GM18868 (cell line): Measurements from ENCODE around the gene ZBTB43.
"Not testable (repeated sequence)": the region's sequence is repeated elsewhere in the genome, so short reads cannot be mapped to it uniquely, and the experiment has no call there.

ENCODE experiments used
- ATAC-seq: cut with Tn5 transposase; IDR thresholded peaks from one replicate; pipeline ENCODE4 v1.9.1; 2021; ENCODE audit warnings: mild to moderate bottlenecking, moderate library complexity; ENCODE audit not compliant: unreplicated experiment

ZBTB43 gene, protein sequence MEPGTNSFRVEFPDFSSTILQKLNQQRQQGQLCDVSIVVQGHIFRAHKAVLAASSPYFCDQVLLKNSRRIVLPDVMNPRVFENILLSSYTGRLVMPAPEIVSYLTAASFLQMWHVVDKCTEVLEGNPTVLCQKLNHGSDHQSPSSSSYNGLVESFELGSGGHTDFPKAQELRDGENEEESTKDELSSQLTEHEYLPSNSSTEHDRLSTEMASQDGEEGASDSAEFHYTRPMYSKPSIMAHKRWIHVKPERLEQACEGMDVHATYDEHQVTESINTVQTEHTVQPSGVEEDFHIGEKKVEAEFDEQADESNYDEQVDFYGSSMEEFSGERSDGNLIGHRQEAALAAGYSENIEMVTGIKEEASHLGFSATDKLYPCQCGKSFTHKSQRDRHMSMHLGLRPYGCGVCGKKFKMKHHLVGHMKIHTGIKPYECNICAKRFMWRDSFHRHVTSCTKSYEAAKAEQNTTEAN

DNA sequence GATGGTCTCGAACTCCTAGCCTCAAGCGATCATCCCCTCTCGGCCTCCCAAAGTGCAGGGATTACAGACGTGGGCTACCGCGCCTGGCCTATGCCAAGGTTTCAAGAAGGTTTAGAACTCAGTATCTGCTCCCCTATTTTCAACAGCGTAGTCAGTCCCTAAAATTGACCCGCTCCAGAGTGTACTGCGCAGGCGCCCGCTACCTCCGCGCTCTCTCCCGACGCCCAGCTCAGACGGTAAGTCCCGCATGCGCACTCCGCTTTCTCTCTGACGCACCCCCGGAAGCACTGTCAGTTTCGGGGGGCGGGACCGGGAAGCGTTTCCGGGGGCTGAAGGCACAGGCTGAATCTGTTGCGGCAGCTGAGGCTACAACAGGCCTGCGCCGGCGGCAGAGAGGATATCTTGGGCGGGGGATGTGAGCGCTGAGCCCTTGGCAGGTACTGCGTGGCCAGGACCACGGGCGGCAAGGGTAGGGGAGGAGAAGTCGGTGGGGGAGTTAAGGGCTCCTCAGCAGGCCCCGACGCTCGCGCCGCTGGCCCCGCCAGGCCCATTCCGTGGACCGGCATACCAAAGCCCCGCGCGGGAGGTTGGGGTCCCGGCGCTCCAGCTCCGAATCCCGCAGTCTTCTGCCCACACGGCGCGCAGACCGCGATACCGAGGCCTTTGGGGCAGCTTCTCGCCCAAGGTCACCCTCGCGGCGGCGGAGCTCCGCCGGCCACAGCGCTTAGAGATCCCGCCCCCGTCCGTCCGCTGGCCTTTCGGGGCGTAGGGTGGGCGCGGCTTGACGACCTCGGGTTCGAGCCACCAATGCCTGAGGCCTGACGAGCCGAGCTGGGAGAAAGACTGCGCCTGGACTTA is at the start of gene ZBTB43:
TSS of gene ZBTB43 (plus strand) at position 345 of the 858 bp plus-strand sequence. CDS start 27,470 bp downstream, outside the sequence.
- peak; percentile 79 for ATAC-seq

DNA sequence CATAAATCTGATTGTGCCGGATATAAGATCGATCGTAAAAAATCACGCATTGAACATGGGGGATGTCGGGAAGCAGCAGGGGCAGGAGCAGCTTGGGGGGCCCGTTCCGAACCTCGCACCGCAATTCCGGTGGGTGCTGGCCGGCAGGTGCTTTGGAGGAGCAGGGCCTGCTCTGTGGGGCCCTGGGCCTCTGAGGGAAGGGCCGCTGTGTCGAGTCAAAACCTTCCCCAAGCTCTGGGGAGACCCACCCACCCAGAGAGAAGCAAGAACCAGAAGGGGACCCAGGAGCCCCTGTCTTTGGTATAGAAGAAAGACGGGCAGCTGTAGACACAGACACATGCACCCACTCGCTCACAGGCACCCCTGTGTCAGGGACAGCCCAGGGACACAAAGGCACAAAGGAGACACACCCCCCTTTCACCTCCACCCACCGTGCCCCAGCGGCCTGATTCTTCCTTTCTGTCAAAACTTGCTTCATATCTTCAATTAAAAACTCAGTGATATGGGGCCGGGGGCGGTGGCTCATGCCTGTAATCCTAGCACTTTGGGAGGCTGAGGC is 49.4 kb upstream of the ZBTB43 start:
- ATAC-seq: no peak

DNA sequence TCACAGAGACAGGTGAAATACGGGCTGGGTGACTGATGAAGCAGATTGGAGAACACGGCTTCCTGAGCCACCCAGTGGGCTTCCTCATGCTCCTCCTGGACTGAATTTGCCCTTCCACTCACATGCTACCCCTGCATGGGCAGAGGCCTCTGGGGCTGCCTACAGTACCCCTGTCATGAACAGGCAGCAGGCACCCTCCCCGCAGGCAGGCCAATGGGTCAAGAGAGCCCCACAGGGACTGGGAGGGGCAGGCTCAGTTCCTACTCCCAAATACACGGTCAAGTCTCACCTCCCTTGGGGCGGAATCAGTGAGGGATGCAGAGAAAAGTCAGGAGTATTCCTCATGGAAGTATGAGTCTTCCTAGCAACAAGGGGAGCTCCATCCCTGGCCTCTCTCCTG is 48.6 kb upstream of the ZBTB43 start:
- ATAC-seq: no peak

DNA sequence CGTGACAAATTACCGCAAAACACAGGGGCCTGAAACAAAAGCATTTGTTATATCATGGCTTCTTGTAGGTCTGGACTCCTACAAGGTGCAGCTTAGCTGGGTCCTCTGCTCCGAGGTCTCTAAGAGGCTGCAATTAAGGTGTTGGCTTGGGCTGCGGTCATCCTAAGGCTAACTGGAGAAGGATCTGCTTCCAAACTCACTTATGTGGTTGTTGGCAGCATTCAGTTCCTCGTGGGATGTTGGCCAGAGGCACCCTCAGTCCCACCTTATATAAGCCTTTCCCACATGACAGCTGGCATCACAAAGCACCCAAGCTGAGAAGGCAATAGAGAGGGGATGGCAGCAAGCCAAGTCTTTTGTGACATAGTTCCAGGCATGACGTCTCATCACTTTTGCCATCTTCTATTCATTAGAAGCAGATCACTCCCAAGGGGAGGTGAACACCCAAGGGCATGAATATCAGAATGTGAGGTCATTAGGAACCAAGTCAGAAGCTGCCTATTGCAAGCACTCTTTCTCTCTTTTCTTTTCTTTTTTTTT is 47.9 kb upstream of the ZBTB43 start:
- no peak for ATAC-seq

DNA sequence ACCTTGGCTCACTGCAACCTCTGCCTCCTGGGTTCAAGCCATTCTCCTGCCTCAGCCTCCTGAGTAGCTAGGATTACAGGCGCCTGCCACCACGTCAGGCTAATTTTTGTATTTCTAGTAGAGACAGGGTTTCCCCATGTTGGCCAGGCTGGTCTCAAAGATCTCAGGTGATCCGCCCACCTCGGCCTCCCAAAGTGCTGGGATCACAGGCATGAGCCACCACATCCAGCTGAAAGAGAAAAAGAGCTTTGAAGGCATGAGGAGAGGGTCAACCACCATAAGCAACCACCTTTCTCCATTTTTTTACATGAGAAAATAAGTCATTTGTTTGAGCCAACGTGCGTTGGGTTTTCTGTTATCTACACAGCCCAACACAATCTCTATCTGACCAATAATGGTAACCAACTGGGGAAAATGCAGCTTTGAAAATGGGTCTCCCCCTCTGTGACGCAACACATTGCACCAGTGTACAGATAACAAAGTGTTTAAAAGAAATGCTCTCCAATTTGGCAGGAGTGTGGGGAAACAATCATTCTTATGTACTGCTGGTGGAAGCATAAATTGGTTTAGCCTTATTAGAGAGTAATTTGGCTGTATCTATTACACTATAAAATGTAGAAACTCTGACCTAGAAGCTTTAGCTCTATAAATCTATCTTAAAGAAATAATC is 45.8 kb upstream of the ZBTB43 start:
- ATAC-seq: no peak

DNA sequence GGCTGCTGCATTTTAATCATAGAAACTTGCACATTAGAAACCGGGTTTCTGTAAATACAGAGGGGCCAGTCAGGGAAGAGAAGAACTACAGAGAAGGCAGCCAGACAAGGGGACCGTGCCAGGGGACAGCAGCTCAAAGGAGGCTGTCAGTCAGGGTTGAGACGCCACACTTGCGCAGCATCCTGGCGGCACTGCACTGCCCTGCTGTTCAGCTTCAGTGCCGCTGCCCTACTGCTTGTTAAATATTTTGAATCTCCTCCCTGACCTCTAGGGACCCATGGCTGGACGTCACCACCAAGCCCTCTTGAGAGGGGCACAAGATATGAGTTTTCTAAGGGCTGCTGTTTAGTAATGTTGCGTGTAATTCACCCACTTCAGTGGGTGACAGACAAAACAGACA is 43.6 kb upstream of the ZBTB43 start:
- no peak for ATAC-seq

DNA sequence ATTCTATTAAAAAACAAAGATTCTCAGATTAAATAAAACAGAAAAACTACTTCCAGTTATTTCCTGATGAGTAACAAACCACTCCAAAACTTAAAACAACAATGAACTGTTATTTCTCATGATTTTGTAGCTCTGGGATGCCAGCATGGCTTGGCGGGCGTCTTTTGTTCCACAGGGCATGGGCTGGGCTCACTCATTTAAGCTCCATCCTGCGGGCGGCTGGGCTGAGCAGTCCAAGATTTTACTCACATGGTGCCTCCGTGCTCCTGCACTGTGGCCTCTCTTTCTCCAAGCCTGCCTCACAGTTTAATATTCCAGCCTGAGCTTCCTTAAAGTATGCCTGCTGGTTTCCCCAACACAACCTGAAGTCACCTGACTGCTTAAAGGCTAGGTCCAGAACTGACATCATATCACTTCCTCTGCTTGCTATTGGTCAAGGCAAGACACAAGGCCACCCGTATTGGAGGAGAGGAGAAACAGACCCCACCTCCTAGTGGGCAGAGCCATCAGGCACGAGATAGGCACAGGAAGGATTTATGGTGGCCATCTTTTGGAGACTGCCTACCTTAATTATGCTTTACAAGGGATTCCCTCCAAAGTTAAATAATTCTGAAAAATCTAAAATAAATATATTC is 41.6 kb upstream of the ZBTB43 start:
- ATAC-seq: no peak

DNA sequence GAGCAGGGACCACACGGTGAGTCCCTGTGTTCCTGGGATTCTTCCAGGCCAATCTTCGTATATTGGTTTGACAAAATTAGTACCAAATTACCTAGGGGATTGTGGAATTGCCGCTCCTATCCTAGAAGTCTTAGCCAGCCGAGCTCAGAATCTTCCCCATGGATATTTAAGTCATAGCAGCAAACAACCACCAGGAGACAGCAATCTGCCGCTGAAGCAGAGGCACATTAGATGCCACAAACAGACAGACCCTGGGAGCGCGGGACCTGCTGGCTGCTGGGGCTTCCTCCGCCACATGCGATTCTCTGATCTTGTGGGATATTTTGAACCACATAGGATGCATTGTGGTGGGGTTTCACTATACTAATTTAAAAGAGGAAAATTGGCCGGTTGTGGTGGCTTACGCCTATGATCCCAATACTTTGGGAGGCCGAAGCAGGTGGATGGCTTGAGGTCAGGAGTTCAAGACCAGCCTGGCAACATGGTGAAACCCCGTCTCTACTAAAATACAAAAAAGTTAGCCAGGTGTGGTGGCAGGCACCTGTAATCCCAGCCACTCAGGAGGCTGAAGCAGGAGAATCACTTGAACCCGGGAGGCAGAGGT is 31.7 kb upstream of the ZBTB43 start:
- ATAC-seq: no peak

DNA sequence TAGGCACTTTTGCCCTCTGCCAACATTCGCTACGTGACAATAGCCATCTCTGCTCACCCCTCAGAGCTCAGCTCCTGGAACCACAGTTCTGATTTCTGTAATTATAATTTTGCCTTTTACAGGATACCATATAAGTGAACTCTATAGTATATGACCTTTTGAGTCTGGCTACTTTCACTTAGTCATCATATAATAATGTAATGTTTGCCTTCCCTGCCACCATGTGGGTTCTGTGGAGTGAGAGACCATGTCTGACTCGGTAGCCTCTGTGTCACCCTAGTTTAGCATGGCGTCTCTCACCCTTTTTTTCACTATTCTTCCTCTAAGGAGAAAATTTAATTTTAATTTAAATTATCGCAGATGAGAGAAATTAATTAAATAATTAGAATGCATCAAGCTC is 28.9 kb upstream of the ZBTB43 start:
- ATAC-seq: no peak

DNA sequence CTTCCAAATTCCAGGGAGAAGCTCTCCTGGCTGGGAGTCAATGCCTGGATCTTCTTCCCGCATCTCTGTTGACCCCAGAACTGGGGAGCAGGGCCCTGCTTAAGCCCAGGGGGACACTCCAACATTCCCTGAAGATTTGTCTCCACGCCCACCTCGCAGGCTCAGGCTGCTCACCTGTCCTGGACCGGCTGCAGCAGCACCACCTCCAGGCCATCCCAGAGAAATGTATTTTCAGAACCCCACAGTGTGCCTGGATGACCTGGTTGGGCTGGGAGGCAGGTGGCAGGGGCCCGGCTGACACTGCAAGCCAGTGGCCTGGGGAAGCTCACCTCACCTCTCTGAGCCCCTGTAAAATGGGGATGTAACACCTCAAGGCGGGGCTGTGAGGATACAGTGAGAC is 27.1 kb upstream of the ZBTB43 start:
- ATAC-seq: no peak

DNA sequence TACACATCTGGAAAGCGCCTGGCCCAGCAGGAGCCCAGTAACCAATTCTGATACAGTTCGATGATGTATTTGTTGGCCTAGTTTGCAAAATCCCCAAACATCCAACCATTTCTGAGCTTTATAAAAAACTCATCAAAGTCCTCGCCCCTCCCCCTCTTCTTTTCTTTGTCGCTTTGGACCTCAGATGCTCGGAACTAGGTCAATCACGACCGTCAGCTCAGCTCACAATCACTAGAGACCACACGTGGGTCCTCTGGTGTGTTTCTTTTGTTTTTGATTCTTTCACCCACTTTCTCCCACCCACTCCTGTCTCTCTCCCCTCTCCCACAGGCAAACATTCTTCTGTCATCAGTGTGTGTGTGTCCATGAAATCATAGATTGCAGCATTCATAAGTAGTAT is 26.7 kb upstream of the ZBTB43 start:
- no peak for ATAC-seq

DNA sequence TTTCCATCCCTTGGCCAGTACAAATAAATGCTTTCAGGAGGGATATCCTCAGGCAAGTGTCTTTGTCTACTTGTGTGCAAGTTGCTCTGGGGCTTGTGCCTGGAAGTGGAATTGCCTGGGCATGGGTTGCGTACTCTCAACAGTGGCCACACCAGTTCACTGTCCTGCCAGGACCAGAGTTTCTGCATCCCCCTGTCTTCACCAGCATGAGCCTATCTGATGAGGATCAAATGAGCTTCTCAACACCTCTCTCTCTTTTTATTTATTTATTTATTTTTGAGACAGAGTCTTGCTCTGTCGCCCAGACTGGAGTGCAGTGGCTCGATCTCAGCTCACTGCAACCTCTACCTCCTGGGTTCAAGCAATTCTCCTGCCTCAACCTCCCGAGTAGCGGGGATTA is 26.1 kb upstream of the ZBTB43 start:
- ATAC-seq: not testable (repeated sequence)

DNA sequence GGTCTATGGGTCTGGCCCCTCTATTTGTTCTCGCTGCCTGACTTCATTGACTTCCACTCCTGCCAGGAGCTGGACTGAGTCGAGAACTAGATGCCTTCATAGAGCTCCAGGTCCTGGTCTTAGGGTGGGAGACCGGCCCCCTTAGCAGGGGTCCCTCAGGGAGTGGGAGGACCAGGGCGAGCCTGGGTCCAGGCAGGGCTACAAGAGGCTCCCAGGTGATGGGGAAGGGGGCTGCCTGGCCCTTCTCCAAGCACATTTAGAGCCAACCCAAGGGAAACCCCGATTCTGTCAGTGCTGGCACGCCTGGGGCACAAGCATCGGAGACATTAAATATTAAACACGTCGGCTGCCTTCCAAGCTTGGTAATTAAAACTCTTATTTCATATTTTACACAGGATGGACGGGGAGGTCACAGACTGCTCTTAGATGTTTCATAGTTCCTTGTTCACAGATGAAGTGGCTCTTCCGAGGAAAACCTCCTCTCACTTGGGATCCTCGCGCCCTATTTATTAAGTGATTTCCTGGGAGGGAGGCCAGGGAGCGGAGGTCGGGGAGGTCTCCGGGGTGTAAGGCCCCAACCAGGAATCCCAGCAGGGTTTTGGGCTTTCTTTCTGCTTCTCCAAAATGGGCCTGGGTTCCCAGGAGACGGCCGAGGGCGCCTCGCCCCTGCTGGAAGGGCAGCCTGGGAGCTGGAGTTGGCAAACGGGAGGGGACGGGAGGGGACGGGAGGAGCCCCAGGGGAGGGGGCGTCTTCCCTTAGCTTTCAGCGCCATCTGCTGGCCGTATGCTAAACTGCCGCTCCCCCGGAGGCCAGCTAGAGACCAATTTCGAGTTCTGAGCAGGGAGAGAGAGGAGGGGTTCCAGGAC is 23.4 kb upstream of the ZBTB43 start:
- ATAC-seq: no peak

DNA sequence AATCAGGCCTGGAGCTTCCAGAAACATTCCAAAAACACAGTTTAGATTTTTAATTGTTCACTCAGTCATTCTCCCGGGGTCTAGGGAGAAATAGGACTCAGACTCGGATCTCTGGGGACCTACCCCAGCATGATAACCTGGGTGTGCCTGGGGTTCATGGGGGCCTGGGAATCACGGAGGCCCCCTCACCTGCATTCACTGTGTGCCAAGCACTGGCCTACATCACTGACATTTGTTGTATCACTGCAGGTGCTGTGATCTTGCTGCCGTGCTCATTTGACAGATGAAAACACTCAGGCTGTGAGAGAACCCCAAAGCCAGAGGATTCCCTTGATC is 22.8 kb upstream of the ZBTB43 start:
- no peak for ATAC-seq

DNA sequence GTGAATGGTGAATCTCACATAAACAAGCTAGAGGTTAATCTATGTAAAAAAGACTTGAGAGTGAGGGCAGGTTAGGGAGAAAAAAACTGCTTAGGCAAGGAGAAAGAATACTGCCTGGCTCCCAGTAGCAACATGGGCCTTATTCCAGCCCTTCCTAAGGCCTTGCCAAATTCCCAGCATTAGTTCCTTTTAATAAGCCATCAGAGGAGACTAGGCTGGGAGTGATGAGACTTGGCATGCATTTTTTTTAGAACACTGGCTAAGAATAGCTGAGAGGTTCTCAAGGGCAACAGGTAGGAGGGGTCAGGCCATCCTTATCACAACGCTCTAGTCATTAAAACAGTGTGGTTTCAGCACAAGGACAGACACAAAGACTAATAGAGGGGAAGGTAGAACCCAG is 20.9 kb upstream of the ZBTB43 start:
- no peak for ATAC-seq

DNA sequence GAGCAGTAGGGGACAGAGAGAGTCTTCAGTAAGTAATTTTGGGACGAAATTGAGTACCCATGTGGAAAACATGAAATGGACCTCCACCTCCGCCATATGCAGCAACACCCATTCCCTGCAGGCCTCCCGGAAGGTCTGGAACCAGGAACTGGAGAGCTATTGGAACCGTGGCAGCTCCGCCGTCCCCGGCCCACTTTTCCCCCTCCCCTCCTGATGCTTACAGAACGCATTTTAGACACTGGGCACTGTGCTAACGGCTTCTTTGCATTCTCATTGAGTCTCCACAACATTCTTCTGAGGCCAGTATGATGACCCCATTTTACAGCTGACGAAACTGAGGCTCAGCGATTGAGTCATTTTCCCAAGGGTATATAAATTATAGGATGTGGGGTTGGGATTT is 20.4 kb upstream of the ZBTB43 start:
- ATAC-seq: no peak

DNA sequence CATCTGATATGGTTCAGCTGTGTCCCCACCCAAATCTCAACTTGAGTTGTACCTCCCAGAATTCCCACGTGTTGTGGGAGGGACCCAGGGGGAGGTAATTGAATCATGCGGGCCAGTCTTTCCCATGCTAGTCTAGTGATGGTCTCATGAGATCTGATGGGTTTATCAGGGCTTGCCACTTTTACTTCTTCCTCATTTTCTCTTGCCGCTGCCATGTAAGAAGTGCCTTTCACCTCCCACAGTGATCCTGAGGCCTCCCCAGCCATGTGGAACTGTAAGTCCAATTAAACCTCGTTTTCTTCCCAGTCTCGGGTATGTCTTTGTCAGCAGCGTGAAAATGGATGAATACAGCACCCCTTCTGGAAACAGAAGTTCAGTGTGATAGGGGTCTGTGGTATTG is 20.0 kb upstream of the ZBTB43 start:
- not testable (repeated sequence) for ATAC-seq

DNA sequence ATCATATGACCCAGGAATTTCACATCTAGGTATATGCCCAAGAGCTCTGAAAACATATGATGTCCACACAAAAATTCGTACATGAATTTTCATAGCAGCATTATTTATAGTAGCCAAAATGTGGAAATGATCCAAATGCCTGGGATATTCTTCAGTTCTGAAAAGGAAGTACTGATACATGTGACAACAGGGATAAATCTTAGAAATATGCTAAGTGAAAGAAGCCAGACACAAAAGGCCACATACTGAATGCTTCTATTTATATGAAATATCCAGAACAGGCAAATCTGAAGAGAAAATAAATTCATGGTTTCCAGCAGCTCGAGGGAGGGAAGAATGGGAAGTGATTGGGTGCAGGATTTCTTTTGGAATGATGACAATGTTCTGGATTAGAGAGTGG is 16.8 kb upstream of the ZBTB43 start:
- ATAC-seq: no peak
